Activated CD8-positive, alpha-beta memory T cell treated with anti-CD3 and anti-CD28 coated beads for 48 hours (primary cell): ENCODE results near the gene BRINP3.

Source experiments
- DNase-seq, 3 experiments: peaks; one replicate each; pipeline ENCODE4 v3.0.0-alpha.2; 2020; ENCODE audit warnings: low read depth in 2 of 3, low spot score in 2 of 3

BRINP3 gene

GRCh38 chr1:190327271-190327670 is 150.4 kb downstream of the BRINP3 start:
- DNase-seq, result no peak

GRCh38 chr1:190323530-190323929 is 154.1 kb downstream of the BRINP3 start:
- DNase-seq, result no peak

GRCh38 chr1:190322274-190322673 is 155.4 kb downstream of the BRINP3 start:
- no peak for DNase-seq

GRCh38 chr1:190320952-190321351 is 156.7 kb downstream of the BRINP3 start:
- no peak for DNase-seq

- no peak for DNase-seq
Observed at GRCh38 chr1:190312763-190313162, 164.9 kb downstream of the BRINP3 start.

- no peak for DNase-seq
Observed at GRCh38 chr1:190303501-190303900, 174.2 kb downstream of the BRINP3 start.

- DNase-seq, result no peak
Observed at GRCh38 chr1:190296453-190296852, 181.2 kb downstream of the BRINP3 start.

GRCh38 chr1:190289897-190290296 is 187.8 kb downstream of the BRINP3 start:
- DNase-seq, result no peak

- DNase-seq, result no peak
Observed at GRCh38 chr1:190286111-190286510, 191.6 kb downstream of the BRINP3 start.

GRCh38 chr1:190277107-190277506 is 200.6 kb downstream of the BRINP3 start:
- no peak for DNase-seq

- DNase-seq, result no peak
Observed at GRCh38 chr1:190274721-190275120, 202.9 kb downstream of the BRINP3 start.

GRCh38 chr1:190273161-190273560 is 204.5 kb downstream of the BRINP3 start:
- DNase-seq, result no peak

GRCh38 chr1:190262538-190262937 is 215.1 kb downstream of the BRINP3 start:
- no peak for DNase-seq

GRCh38 chr1:190259424-190259823 is 218.2 kb downstream of the BRINP3 start:
- DNase-seq, result no peak

- no peak for DNase-seq
Observed at GRCh38 chr1:190258003-190258402, 219.7 kb downstream of the BRINP3 start.

- DNase-seq, result no peak
Observed at GRCh38 chr1:190252046-190252445, 225.6 kb downstream of the BRINP3 start.

GRCh38 chr1:190250368-190250767 is 227.3 kb downstream of the BRINP3 start:
- no peak for DNase-seq

GRCh38 chr1:190244406-190244805 is 233.3 kb downstream of the BRINP3 start:
- no peak for DNase-seq

GRCh38 chr1:190243056-190243455 is 234.6 kb downstream of the BRINP3 start:
- DNase-seq, result no peak

GRCh38 chr1:190226006-190226405 is 251.7 kb downstream of the BRINP3 start:
- no peak for DNase-seq

- DNase-seq, result no peak
Observed at GRCh38 chr1:190212450-190212849, 265.2 kb downstream of the BRINP3 start.

GRCh38 chr1:190207733-190208132 is 269.9 kb downstream of the BRINP3 start:
- no peak for DNase-seq

GRCh38 chr1:190205713-190206112 is 272.0 kb downstream of the BRINP3 start:
- DNase-seq, result no peak

GRCh38 chr1:190196020-190196419 is 281.6 kb downstream of the BRINP3 start:
- no peak for DNase-seq
